ENCODE results near the gene GPR27. TPM values are rescaled to one million over a fixed set of nuclear protein-coding genes. Genes with fewer than 3 reads are reported as not detected.

Gene GPR27
- total and polyA plus RNA-seq, 2 of the 8 experiments (the other 6 are each of a cell fraction or from before 2014, with no cell fraction given): 11.3 to 12.5 TPM

DNA sequence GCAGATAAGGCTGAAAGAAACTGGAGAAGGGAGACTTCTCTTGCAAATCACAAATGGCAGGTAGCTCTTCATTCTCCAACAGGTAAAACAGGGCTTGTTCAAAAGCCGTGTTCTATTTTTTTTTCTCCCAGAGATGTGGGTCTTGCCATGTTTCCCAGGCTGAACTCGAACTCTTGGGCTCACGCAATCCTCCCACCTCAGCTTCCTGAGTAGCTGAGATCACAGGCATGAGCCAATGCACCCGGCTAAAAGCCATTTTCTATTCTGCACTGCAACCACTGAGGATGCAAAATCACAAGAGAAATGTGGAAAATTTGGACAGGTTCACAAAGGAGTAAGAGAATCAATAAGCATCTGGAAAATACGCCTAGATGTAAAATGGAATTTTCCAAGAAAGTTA, 48.0 kb upstream of the GPR27 start:
- Histone ChIP-seq H4K5ac (ENCODE audit: insufficient read length, low read depth, low read length) (no peak overlapping the region), H3K9ac (replicated peaks in 1 of 4; ENCODE audit: extremely low read depth in 1 of 4, low read depth in 3 of 4, low read length in 3 of 4) (no peak overlapping the region), H4K91ac (replicated peaks; ENCODE audit: insufficient read length, low read length) (no peak overlapping the region), H3K9me3 (ENCODE audit: insufficient read depth in 2 of 2, low read depth in 1 of 2, low read length in 1 of 2) (no peaks in the 10 kb centered on the region), H3K27me3 (replicated peaks in 1 of 4; ENCODE audit: control insufficient read depth in 3 of 4, extremely low read depth in 1 of 4, insufficient read depth in 3 of 4, low read length in 3 of 4) (no peaks in the 10 kb centered on the region), H2BK12ac (ENCODE audit: low read depth, low read length) (no peak overlapping the region), H3K14ac (ENCODE audit: insufficient read length) (no peak overlapping the region), H3K36me3 (ENCODE audit: control insufficient read depth in 2 of 4, insufficient read depth in 4 of 4, low read length in 3 of 4) (no peaks in the 10 kb centered on the region), H2BK20ac (ENCODE audit: low read length) (no peak overlapping the region), H2BK15ac (ENCODE audit: low read length) (no peak overlapping the region), H3K4me2 (ENCODE audit: insufficient read depth in 1 of 2, low read depth in 2 of 2, low read length in 2 of 2) (no peak overlapping the region), H3K79me1 (ENCODE audit: low read depth, low read length) (0 out of 2 replicates have a peak, but pooled peaks cover 2% of the 10 kb centered on the region), H3K23ac (ENCODE audit: insufficient read length) (no peak overlapping the region), H2BK5ac (ENCODE audit: low read depth, low read length) (no peak overlapping the region), H3K4ac (replicated peaks; ENCODE audit: insufficient read length, low read depth, low read length) (no peak overlapping the region), H2AK5ac (ENCODE audit: low read depth, low read length) (no peak overlapping the region), H3K23me2 (ENCODE audit: low read depth, low read length) (no peaks in the 10 kb centered on the region), H3K56ac (replicated peaks; ENCODE audit: insufficient read length, low read depth, low read length) (no peak overlapping the region), H3K27ac (ENCODE audit: low read depth, low read length) (no peak overlapping the region), H3K18ac (ENCODE audit: extremely low read depth, low read length) (no peak overlapping the region), H3K79me2 (ENCODE audit: control insufficient read depth in 1 of 2, insufficient read depth in 2 of 2, low read length in 2 of 2) (no peaks in the 10 kb centered on the region), H4K20me1 (replicated peaks in 1 of 2; ENCODE audit: control insufficient read depth in 1 of 2, insufficient read depth in 2 of 2, low read length in 2 of 2) (no peaks in the 10 kb centered on the region), H3K4me3 (ENCODE audit: extremely low read depth in 1 of 4, insufficient read depth in 2 of 4, low read depth in 3 of 4, low read length in 4 of 4) (no peak overlapping the region), H2BK120ac (replicated peaks; ENCODE audit: low read depth, low read length) (no peak overlapping the region), H3K4me1 (replicated peaks in 1 of 4; ENCODE audit: control insufficient read depth in 3 of 4, insufficient read depth in 4 of 4, low read length in 3 of 4) (no peaks in the 10 kb centered on the region), H2AFZ (ENCODE audit: low read length) (no peak overlapping the region), H4K8ac (ENCODE audit: extremely low read depth, insufficient read depth, low read length) (no peak overlapping the region)
- ChIA-PET CTCF (ENCODE audit: partially characterized antibody) (interaction anchor here (0.9 to 1.0 kb wide), 2 partner anchors 155 to 170 kb away, joined by 3 read pairs; no protein-coding TSS in a partner anchor), POLR2A (ENCODE audit: partially characterized antibody) (no interaction called here)
- DNase-seq (ENCODE audit: low read depth in 1 of 2, low spot score in 2 of 2): no peak
- 81% methylated on average over 5 of the region's 5 CpGs; no CpG with 5 or more reads in 1 of the 2 experiments for WGBS, 2 experiments (ENCODE audit: extremely low coverage in 1 of 2, insufficient coverage in 1 of 2, insufficient read length in 1 of 2, insufficient replicate concordance in 2 of 2, low coverage in 1 of 2, low lambda C conversion rate in 2 of 2, missing lambda C conversion rate in 1 of 2)
- FAIRE-seq: no peak
- no peak for TF ChIP-seq FOSL1 (IDR thresholded peaks at IDR 0.05; ENCODE audit: insufficient read depth, low read depth, low read length)
- no peak for TF ChIP-seq BACH1 (IDR thresholded peaks at IDR 0.05; ENCODE audit: low read length)
- no peak for TF ChIP-seq SUZ12 (IDR thresholded peaks at IDR 0.05; ENCODE audit: low read length)
- no peak for TF ChIP-seq SP4 (IDR thresholded peaks at IDR 0.05; ENCODE audit: low read length)
- no peak for TF ChIP-seq POLR2AphosphoS5 (IDR thresholded peaks at IDR 0.05; ENCODE audit: low read depth, low read length)
- no peak for TF ChIP-seq NRF1 (IDR thresholded peaks at IDR 0.05; ENCODE audit: low read depth, low read length)
- no peak for TF ChIP-seq JUN (IDR thresholded peaks at IDR 0.05; ENCODE audit: low read depth, low read length)
- no peak for TF ChIP-seq GTF2F1 (IDR thresholded peaks at IDR 0.05; ENCODE audit: borderline replicate concordance, low read depth, low read length)
- TF ChIP-seq GABPA (IDR thresholded peaks at IDR 0.05; ENCODE audit: borderline replicate concordance, insufficient read depth, low read length): no peak

Data from H1 (cell line).